ENCODE data around the gene APBB2.

APBB2 gene

DNA sequence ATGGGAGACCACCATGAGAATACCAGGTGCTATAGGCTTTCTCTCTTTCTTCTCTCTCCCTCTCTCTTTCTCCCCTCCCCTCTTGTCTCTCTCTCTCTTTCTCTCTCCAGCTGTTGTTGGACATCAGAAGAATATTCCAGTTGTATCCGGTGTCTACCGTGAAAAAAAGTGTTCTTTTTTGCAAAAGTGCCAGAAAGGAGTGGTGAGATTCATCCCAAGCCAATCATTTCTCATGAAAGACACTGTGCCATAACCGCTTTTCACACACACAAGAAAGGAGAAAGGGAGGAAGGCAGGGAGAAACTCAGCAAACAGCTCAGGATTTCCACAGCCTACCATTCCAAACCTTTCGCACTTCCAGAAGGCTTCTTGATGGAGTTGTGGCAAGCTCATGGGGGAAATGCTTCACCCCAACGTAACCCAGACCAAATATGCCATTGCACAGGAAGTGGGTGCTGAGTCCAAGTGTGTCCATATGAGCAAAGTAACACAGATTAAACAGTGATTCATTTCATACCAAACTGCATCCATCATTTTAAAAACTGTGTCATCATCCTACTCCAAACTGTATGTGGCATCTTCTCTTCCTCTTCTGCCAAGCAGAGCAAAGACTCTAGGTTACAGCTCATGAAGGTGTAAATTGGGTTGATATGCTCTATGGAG is 224.0 kb downstream of the APBB2 start:
- peak; percentile 50 for DNase-seq (ENCODE audit: low read depth)
- H3K4me3 ChIP-seq (ENCODE audit: low read depth, low read length), result no peak overlapping the region
- TF ChIP-seq POLR2A (IDR thresholded peaks at IDR 0.05; ENCODE audit: extremely low read depth, insufficient read length), result no peak
- TF ChIP-seq MYC (IDR thresholded peaks at IDR 0.05; ENCODE audit: low read depth, low read length), result no peak
- no peak for TF ChIP-seq MAX (IDR thresholded peaks at IDR 0.05; ENCODE audit: low read depth, low read length)
- TF ChIP-seq, protein P1, sequence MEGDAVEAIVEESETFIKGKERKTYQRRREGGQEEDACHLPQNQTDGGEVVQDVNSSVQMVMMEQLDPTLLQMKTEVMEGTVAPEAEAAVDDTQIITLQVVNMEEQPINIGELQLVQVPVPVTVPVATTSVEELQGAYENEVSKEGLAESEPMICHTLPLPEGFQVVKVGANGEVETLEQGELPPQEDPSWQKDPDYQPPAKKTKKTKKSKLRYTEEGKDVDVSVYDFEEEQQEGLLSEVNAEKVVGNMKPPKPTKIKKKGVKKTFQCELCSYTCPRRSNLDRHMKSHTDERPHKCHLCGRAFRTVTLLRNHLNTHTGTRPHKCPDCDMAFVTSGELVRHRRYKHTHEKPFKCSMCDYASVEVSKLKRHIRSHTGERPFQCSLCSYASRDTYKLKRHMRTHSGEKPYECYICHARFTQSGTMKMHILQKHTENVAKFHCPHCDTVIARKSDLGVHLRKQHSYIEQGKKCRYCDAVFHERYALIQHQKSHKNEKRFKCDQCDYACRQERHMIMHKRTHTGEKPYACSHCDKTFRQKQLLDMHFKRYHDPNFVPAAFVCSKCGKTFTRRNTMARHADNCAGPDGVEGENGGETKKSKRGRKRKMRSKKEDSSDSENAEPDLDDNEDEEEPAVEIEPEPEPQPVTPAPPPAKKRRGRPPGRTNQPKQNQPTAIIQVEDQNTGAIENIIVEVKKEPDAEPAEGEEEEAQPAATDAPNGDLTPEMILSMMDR (IDR thresholded peaks at IDR 0.05; ENCODE audit: low read depth, low read length), result no peak

- no peak for DNase-seq (ENCODE audit: low read depth)
- no peak for TF ChIP-seq MAX (IDR thresholded peaks at IDR 0.05; ENCODE audit: low read depth, low read length)
- TF ChIP-seq, protein P1 (IDR thresholded peaks at IDR 0.05; ENCODE audit: low read depth, low read length), result no peak
- no peak for TF ChIP-seq POLR2A (IDR thresholded peaks at IDR 0.05; ENCODE audit: extremely low read depth, insufficient read length)
- H3K4me3 ChIP-seq (ENCODE audit: low read depth, low read length), result no peak overlapping the region
These were observed 227.2 kb downstream of the APBB2 start for GRCh38 chr4:40987151-40987550.

GRCh38 chr4:40986375-40986774 is 228.0 kb downstream of the APBB2 start:
- H3K4me3 ChIP-seq (ENCODE audit: low read depth, low read length), result no peak overlapping the region
- DNase-seq (ENCODE audit: low read depth), result no peak
- no peak for TF ChIP-seq MAX (IDR thresholded peaks at IDR 0.05; ENCODE audit: low read depth, low read length)
- no peak for TF ChIP-seq MYC (IDR thresholded peaks at IDR 0.05; ENCODE audit: low read depth, low read length)
- TF ChIP-seq POLR2A (IDR thresholded peaks at IDR 0.05; ENCODE audit: extremely low read depth, insufficient read length), result no peak
- TF ChIP-seq, protein P1 (IDR thresholded peaks at IDR 0.05; ENCODE audit: low read depth, low read length), result no peak

DNA sequence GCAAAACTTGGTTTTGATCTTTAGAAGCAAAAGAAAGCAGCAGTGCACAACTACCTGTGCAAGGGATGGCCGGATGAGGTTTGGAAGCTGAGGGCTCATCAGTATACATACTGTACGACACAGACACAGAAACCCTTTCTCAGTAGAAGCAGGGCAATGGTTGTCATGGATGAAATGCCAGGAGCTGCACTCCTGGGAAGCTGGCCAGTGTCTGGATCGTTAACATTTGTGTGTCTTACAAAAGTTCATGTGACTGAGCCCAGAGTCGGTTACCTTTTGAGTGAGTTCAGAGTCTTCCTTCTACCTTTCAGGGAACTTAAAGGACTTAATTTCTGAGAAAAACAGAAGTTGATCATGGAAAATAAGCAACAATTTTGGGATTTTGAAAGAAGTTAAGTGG is 230.3 kb downstream of the APBB2 start:
- no peak for TF ChIP-seq POLR2A (IDR thresholded peaks at IDR 0.05; ENCODE audit: extremely low read depth, insufficient read length)
- no peak for TF ChIP-seq MAX (IDR thresholded peaks at IDR 0.05; ENCODE audit: low read depth, low read length)
- no peak for TF ChIP-seq MYC (IDR thresholded peaks at IDR 0.05; ENCODE audit: low read depth, low read length)
- TF ChIP-seq, protein P1 (IDR thresholded peaks at IDR 0.05; ENCODE audit: low read depth, low read length), result no peak
- no peak for DNase-seq (ENCODE audit: low read depth)
- no peak overlapping the region for H3K4me3 ChIP-seq (ENCODE audit: low read depth, low read length)

DNA sequence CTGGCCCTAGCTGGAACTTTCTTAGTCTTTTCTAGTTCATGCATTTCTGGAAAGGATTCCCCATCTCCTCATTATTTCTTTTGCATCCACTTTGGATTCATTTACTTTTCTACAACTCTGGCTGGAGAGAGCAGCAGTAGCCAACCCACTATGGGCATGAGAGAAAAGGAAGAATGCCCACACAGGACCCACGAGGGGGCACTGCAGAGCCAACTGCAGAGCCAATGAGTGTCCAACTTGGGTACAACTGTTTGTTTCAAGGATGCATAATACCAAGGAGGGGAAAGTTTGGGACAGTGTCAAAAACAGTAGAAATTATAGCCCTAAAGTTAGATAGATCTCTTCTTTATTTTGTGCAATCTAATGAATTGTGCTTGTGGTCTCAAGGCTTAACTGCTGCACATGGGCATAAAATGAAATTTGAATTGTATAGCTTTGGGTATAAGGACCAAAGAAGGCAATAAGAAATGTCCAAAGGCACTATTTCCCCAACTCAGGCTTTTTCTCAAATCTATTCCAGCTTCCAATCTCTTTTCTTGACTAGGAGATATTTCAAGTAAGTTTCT is 233.9 kb downstream of the APBB2 start:
- peak; percentile 39 for DNase-seq (ENCODE audit: low read depth)
- H3K4me3 ChIP-seq (ENCODE audit: low read depth, low read length), result no peak overlapping the region
- TF ChIP-seq POLR2A (IDR thresholded peaks at IDR 0.05; ENCODE audit: extremely low read depth, insufficient read length) (no peak), MAX (IDR thresholded peaks at IDR 0.05; ENCODE audit: low read depth, low read length) (no peak), MYC (IDR thresholded peaks at IDR 0.05; ENCODE audit: low read depth, low read length) (no peak)
- TF ChIP-seq, protein P1 (IDR thresholded peaks at IDR 0.05; ENCODE audit: low read depth, low read length), result peak; percentile 57

All from NB4 (cell line).